A549 (cell line): ENCODE measurements around the gene PTPN14.

Source experiments
- CTCF ChIP-seq: fragments of >200 bp; sonication (Bioruptor Twin); formaldehyde crosslinking; IDR thresholded peaks from 3 replicates; pipeline ENCODE4 v1.5.1; 2016
- RCOR1 ChIP-seq: fragments of 150-350 bp; IDR thresholded peaks from 2 replicates; pipeline ENCODE4 v1.6.1; 2014; ENCODE audit warnings: antibody characterized with exemption, low read length, low read depth

DNA sequence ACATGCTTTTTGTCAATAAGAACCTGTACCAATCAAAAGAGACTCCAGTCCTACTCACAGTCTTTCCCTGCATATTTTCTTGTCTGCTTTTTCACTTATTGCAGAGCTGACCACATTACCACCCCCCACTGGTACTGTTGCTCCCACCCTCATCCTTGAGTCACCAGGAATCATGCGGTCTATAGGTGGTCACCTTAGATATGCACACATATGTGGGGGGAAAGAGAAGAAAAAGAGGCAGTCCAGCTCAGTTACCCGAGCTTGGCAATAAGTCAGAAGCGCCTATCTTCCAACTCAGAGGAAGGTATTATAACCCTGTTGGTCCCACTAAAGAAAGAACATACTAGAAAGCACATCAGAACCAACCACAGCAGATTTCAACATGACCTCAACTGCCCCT lies 151.3 kb downstream of the PTPN14 start:
- TF ChIP-seq CTCF (no peak), RCOR1 (no peak)
